DMS79 (cell line): ENCODE results near the gene CISD3.

ENCODE experiments used
- DNase-seq: peaks from one replicate; lab custom pipeline; 2025; lab: John Stamatoyannopoulos, UW

CISD3 gene

DNA sequence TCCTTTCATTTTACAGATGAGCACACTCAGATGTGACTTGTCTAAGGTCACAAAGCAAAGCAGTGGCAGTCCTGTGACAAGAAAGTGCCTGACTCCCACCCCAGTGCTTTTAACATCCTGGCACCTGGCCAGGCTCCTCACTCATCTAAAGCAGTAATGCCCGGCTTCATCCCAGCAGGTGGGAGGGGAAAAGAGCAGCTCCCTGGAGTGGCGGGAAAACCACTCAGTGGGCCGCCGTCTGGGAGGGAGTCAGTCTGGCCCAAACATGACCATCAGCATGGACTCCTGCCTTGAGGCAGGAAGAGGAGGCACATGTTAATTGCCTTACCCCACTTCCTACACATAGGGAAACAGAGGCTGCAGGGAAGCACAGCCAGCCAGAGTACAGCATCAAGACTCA, 15.4 kb downstream of the CISD3 start:
- DNase-seq, result peak; percentile 79

DNA sequence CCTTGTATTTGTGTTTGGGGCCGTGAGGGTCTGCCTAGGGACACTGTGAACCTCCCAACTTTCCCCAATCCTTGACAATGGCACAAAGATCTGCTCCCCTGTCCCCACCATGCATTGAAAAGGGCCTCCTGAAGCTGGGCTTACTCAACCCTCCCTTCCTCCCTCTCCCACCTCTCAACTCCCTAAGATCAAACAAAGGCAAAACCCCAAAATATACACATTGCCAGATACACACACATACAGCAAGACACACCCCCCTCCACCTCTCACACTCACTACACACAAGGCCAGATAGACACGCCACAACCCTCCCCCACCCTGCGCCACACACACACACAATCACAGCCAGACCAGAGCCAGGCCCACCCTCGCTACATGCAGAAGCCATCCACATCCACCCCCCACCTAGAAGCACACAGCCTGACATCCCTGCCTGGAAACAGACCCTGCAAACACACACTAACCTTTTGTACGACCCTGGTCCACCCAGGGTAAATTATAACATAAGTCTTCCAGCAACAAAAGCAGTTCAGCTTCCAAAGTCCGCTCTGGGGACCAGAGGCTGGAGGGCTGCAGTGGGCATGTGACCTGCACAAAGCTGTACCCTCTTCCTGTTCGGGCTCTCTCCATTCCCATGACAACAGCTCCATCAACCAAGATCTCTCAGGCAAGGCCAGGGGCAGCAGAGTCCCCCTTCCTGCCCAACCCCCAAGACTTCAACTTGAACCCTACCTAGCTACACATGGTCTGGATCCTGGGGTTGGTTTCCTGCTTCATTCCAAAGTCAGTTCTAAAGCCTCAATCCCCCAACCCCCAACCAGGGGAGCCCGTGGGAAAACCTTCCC, 16.1 kb downstream of the CISD3 start:
- DNase-seq, result no peak

DNA sequence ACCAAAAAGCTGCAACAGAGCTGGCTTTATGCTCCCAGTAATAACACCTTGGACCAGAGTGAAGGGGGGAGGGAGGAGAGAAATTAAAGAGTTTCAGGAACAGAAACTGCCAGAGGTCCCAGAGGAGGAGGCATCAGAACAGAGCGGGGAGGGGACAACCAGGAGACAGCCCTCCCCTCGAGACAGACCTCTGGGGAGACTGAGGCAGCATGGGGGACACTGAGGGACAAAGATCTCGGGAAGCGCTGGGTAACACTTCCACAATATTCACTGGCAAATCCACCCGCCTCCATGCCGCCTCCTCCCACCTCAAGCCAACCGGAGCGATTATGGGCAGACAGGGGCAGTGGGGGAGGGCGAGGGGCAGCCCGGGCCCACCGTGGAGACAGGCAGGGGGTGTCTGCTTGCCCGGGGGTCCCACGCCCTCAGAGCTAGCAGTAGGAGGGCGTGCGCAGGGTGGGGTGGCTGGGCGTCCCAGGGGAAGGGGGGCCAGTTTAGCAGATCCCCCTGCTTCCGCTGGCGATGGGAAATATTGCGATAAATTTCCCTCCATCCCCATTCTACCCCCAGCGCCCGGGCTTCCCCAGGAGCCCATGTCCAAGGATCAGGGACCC, 16.8 kb downstream of the CISD3 start:
- DNase-seq, result no peak

DNA sequence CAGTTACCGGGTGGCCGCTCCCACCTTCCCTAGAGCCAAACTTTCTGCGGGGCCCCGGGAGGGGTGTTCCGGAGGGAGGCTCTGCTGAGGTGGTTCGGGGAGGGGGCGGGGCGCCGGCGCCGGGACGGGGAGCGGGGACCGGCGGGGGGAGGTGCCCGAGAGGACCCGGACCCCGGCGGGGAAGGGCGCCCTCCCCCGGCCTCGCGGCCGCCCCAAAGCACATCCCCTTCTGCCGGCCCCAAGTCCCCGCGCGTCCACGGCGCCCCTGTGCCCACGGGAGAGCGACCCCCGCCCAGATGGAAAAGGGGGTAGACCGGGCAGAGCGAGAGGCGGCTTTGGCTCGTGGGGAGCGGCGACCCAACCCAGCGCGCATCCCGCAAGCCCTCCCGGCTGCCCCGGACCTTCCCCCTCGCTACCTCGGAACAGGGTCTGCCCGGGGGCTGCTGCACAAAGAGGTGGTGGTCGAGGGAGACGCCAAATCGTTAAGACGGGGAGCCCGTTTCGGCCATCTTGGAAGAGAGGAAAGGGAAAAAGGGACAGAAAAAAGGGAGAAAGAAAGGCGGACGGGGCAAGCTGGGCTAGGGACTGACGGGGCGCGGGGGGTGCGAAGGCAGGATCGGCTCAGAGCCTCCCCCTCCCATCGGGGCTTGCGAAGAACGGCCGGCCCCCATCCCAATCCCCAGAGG, 17.5 kb downstream of the CISD3 start:
- DNase-seq, result no peak

DNA sequence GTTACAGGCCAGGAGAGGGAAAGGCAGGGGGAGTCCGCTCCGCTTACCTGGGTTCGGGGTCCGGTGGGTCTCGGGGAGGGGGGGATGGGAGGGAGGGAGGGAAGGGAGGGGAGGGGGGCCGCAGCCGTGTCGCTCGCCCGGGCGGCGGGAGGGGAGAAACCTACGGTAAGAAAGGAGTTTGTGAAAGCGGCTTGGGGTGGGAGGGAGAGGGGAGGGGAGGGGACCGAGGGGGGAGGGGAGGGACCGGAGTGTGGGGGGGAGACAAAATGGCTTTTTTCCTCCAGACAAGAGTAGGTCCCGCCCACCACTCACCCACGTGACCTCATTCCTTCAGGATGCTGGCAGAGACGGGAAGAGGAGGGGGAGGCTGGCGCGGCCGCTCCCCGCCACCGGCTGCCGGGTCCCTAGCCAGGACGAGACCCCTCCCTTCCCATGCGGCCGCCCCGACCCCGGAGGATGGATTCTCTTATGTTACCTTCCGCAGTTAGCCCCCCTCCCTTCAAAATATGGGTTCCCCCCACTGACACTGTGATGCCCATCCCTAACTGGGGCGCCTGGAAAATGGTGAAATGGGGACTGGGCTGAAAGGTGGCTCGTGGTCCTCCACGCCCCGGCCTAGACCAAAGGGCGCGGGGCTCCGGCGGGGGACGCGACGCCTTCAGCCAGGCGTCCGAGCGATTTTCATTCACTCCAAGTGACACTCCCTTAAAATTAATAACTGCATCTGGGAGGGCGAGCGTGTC, 18.2 kb downstream of the CISD3 start, which contains the start of gene PCGF2:
Gene PCGF2 (minus strand): TSS at position 188 of the 743 bp plus-strand sequence. CDS start 7,934 bp downstream, outside the sequence.
- peak; percentile 84 for DNase-seq

DNA sequence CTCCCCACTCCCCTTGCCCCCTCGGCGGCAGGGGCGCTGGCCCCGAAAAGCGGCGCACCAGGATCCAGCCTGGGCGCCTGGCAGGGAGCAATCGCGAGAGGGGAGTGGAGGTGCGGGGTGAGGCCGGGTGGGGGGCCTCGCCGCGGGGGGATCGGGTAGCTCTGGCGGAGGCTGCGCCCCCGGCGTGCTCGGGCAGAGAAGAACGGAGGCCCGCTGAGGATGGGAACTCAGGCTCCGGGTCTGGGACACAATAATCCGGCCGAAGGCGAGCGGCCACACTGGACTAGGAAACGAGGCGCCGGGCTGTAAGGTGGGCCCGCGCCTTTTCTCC, 18.7 kb downstream of the CISD3 start:
- peak; percentile 30 for DNase-seq

DNA sequence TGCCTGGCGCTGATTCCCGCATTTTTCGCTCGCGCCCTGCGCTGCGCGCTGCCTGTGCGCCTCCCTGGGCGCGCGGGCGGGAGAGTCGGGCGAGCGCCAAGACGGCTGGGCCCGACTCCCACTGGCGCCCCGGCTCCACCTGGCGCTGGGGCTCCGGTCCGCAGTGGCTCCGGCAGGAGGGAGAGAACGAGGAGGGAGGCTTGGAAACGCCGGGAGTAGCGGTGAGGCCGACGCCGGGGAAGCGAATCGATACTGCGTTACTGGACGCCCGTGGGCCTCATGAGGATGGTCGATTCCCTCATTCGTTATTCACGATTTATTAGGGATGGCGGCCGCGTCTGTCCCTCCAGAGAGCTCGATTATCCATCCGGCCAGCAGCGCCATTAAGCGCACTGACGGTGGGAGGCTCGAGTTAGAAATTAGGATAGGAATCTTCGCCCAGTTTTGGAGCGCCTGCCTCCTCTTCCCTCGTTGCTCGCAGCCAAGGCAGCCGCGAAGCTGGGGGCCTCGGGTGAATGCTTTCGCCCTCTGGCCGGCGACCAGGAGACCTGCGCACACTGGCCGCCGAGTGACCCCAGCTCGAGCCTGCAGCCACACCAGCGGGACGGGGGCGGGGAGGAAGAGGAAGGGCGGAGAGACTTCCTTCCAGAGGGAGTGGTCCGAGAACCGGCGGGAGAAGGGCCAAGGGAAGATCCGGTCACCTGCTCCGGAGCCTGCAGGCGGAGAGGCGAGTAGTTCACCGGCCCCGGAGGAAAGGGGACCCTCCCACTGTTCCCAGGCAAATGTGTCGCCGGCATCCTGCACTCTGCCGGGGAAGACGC, 19.3 kb downstream of the CISD3 start:
- DNase-seq, result peak; percentile 44

DNA sequence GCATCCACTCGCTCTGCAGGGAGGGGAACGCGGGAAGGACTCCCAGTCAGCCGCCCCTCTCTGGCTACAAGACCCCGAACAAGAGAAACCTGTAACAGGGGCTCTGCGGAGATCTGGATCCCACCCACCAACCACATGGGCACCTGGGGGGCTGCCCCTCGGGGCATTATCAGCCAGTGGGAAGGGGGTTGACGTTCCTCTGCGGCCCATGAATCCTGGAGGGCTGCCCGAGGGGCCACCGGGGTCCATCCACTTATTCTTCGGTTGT, 19.8 kb downstream of the CISD3 start:
- DNase-seq, result no peak

DNA sequence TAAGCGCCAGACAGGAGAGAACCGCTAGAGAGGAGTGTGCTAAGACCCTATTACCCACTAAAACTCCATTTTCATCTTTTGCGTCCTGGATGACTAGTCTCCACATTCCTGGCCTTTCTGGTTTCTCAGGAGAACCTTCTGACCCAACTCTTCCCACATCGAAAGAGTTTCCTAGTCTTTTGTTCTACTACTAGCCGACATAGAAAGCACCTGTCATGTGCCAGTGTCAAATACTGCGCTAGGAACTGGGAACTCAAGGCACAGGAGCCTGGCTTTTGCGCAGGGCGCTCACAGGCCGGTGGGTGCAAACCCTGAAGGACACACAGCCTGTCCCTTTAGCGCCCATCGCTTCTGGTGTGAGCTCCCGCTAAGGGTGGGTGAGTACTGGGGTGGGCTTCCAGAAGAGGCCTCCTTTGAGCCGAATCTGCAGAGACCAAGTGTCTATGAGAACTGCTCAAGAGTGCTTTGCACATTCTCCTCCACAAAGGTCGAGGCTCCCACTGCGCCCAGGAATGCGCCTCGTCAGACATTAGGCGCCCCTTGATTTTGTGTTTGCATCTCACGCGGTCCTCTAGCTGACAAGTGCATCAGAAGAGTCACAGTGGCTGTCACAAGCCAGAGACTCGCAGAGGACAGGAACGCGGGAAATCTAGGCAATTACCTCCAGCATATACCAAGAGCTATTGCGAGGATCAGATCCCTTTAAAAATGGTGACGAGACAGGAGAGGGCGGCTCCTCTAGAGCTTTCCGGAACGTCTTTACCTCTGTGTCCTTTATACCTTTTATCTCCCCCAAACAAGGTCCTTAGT, 20.4 kb downstream of the CISD3 start:
- peak; percentile 53 for DNase-seq

DNA sequence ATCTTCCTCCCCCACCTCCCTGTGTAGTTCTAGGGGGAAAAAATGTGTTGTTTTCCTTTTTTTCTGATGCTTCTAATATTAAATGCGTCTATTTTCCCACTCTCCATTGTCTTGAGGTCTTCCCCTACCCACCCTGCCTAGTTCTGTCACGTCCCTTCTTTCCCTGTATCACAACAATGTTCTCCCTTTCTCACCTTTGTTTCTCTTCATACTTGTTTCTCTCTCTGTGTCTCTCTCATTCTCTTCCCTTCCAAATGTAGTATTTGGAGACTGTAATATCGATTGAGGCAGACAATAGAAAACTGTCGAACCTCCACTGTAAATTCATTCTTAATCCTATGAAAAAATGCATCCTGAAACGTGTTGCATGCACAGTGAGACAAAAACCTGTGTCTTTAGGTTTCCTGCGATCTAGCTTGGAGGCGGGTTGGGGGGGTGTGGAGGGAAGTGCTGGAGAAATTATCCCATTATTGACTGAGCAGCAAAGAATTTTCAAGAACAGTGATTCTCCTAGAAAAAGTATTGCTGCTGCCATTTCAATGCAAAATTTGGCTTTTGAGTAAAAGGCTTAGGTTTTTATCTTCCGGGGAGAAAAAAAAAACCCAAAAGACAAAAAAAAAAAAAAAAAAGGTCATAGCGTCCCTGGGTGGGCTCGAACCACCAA, 21.1 kb downstream of the CISD3 start:
- DNase-seq, result no peak

DNA sequence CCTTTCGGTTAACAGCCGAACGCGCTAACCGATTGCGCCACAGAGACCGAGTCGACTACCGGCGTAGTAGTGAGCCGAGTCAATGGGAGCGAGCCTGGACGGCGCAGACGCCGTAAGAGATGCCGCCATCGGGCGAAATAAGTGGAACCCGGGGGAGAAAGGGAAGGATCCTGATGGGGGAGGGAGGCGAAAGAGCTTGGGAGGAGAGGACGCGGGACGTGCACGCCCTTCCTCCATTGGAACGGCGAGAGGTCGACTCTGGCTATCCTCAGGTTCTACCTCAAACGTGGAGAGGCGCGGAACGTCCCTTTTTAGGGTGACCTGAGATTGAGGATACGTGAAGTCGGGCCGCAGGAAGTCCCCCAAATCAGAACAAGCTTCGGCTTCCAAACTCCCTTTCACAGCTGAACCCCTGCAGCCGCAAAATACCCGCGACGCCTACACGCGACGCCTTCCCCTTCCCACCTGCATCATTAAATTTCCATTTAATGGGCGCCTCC, 21.7 kb downstream of the CISD3 start:
- peak; percentile 60 for DNase-seq

DNA sequence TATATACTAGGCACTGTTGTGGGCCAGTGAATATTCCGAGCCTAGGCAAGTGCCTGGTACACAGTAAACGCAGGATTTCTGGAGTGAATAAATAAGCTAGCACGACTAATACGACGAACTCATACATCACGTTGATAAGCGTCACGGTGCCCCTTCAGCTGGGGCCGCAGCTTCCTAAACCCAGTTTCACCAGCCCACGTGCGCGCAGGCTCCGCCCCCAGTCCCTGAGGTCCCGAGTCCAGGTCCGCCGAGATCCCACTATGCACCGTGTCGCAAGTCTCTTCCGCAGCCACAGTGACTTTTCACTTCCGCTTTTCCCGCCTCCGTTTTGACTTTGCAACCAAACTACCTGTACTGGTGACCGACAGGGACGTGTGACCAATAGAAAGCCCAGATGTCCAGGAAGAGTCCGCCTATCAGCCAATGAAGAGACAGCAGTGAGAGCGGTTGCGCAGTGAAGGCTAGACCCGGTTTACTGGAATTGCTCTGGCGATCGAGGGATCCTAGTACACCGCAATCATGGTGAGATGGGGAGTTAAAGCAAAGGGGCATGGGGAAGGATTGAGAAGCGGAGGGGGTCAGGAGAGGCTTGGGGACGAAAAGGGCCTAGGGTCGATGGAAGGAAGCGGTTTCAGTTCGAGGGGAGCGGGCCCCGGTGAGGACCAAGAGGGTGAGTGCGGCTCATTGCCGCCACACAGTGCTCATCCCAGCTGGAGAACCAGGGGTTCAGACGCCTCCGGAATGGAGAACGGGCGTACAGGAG, 22.3 kb downstream of the CISD3 start, which contains the start of gene PSMB3:
Gene PSMB3 (plus strand): TSS at position 434 of the 763 bp plus-strand sequence. CDS start 86 bp downstream, at position 520.
- peak; percentile 99 for DNase-seq

DNA sequence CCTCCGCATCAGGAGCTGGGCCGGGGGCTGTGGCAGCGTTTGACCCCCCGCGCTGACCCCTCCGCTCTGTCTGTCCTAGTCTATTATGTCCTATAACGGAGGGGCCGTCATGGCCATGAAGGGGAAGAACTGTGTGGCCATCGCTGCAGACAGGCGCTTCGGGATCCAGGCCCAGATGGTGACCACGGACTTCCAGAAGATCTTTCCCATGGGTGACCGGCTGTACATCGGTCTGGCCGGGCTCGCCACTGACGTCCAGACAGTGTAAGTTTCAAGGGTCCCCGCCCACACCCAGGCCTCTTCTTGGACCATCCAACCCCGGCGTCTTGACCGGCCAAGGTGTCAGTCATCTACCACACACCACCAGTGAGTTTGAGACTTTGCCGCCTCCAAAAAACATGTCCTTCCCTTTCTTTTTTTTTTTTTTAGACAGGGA, 22.9 kb downstream of the CISD3 start:
- no peak for DNase-seq

DNA sequence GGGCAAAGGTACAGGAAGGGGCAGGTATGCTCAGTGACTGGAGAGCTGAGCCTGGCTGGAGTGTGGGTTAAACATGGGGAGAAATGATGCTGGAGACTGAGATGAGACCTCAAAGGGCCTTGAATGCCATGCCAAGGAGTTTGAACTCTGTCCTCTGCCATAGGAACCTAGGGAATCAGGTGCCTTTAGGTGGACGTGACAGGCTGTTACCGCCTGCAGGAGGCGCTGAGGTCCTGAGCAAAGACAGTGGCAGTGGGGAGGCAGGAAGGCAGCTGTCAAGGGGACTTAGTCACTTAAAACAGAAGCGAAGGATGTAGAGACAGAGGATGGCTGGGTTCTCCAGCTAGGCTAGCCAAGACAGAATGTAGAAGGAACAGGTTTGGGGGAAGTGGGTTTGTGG, 31.5 kb downstream of the CISD3 start:
- DNase-seq, result no peak

DNA sequence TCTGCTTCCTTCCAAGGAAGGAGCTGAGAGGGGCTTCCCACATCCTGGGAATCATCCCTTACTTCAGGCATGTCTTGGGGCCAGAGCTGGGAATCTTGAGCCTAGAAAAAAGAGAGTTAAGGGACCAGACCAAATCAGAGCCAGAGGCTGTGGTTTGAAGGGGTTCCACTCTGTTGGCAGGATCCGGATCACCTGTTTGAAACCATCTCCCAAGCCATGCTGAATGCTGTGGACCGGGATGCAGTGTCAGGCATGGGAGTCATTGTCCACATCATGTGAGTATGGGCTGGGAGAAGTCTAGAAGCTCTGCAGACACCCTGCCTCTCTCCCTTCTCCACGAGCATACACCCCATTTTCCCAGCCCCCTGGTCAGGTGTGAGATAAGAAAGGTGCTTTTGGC, 32.1 kb downstream of the CISD3 start:
- no peak for DNase-seq

DNA sequence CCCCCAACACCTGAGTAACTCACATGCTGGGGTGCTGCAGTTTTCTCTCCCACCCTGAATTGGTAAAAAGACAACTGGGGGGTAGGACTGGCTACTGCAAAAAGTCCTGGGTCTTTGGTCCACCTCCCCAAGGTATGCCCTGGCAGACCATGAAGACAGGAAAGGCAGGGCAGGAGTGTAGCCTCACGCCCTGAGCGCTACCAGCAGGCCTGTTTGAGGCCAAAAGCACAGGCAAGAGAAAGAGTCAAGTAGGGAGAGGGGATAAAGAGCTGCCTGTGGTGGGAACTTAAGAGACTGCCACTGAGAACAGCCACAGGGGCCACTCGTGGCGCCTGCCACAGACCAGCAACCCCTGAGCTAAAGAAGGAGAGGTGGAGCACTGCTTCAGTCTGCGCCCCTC, 36.2 kb downstream of the CISD3 start:
- no peak for DNase-seq

DNA sequence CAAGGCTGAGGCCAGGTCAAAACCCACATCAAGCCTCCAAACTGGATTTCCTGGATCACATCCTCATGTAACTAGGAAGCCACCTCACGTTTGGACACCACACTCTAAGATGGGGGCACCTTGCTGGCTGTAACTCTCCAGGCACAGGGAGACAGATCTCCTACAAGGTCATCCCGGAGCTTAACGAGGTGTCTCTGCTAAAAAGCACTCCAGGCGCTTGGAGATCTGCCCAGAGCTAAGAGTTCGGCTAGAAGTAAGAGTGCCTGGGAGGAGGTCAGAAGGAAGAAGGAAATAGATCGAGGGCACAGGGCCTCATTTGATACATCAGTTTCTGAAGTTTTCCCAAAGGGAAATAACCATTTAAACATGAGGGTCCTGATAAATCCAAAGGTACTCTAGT, 38.3 kb downstream of the CISD3 start:
- peak; percentile 47 for DNase-seq

DNA sequence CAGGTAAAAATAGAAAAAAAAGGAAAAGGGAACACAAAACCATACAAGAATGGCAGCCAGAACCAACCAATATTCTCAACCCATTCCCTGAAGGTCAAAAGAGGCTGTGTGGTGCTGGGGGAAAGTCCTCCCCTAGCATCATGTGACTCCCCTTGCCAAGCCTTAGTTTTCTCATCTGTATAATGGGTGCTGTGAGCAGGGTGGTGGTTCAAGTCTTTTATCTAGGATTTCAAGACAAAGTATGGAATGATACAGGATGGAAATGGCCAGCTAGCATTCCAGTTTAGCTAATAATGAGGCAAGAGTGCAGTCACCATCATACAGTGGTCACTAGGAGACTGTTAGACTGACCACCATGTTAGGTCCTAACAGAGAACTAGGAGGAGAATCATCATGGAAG, 43.1 kb downstream of the CISD3 start:
- no peak for DNase-seq

DNA sequence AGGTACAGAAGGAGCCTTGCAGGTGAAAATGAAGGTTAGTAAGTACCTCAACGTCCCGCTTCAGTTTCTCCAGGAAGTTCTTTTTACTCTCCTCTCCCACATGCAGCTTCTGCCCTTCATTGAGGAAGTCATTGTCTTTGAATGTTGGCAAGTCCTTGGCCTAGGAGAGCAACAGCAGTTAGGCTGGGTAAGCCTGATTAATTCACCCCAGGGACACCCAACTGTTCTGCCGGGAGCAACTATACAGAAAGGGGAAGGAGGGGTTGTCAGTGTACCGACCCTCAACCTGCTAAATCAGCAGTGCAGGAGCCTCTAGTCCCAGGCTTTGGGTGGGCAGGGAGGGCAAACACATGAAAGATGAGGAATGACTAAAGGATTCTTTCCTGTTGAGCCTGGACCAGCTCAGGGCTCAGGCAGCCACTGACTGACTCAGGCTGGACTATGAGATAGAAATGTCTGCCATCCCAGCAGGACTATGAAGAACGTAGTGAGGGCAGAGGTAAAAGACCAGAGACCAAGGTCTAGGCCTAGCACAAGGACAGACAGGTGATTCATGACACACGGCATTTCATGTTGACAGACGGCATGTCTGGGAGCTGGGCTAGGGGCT, 47.6 kb downstream of the CISD3 start:
- no peak for DNase-seq
